Measurements from ENCODE around the gene HAPLN3.

DNA sequence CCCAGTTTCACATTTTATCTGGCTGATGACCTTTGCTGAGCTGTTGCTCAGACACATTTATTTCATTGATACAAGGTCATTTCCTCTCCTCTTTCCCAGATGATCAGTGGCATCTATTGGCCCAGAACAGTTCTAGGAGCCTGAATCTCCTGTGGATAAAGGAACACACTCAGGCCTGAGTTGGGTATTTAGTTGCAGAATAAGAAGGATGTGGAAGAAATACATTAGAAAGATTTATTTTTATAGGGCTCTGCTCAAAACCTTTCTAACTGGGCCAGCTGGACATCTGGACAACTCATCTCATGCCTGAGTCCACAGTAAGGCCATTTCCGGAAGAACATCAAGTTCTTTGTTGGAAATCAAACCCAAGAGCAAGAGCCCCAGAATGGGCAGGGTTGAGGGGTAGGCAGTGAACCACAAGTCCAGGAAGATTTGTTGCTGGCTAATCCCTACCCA, 37.6 kb upstream of the HAPLN3 start:
- TF ChIP-seq, protein P1, sequence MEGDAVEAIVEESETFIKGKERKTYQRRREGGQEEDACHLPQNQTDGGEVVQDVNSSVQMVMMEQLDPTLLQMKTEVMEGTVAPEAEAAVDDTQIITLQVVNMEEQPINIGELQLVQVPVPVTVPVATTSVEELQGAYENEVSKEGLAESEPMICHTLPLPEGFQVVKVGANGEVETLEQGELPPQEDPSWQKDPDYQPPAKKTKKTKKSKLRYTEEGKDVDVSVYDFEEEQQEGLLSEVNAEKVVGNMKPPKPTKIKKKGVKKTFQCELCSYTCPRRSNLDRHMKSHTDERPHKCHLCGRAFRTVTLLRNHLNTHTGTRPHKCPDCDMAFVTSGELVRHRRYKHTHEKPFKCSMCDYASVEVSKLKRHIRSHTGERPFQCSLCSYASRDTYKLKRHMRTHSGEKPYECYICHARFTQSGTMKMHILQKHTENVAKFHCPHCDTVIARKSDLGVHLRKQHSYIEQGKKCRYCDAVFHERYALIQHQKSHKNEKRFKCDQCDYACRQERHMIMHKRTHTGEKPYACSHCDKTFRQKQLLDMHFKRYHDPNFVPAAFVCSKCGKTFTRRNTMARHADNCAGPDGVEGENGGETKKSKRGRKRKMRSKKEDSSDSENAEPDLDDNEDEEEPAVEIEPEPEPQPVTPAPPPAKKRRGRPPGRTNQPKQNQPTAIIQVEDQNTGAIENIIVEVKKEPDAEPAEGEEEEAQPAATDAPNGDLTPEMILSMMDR (IDR thresholded peaks at IDR 0.05), result no peak
- TF ChIP-seq EZH2 (IDR thresholded peaks at IDR 0.05; ENCODE audit: borderline replicate concordance, insufficient read depth, low read depth, low read length, poor library complexity, severe bottlenecking), result no peak

Data from B cell (primary cell).